ENCODE data around the gene C17orf58.
A peak's percentile ranks its signal among the peaks of the same experiment; 100 is the strongest.

- TF ChIP-seq SIN3A (IDR thresholded peaks at IDR 0.05; ENCODE audit: borderline replicate concordance, low read depth, low read length) (peak; percentile 99), CTCF (IDR thresholded peaks at IDR 0.05) (no peak), FOXJ3 (CRISPR knock-in tag; IDR thresholded peaks at IDR 0.05) (no peak), FOXM1 (IDR thresholded peaks at IDR 0.05; ENCODE audit: low read depth) (peak; percentile 100)
Observed at GRCh38 chr17:68035523-68036303, 39.4 kb upstream of the C17orf58 start, which contains the start of gene KPNA2.
